ENCODE data around the gene PTGFRN.
A peak's percentile ranks its signal among the peaks of the same experiment; 100 is the strongest.

Gene PTGFRN

GRCh38 chr1:116878804-116879477 is 30.8 kb upstream of the PTGFRN start:
- H3K27me3 ChIP-seq (ENCODE audit: low read depth) = no peaks in the 10 kb centered on the region
- peak overlapping the region; percentile 21 for H3K4me3 ChIP-seq
- peak; percentile 73 to 84 for DNase-seq (ENCODE audit: low spot score in 2 of 2)
- no peaks in the 10 kb centered on the region for H3K9me3 ChIP-seq
- H3K36me3 ChIP-seq (replicated peaks) = no peaks in the 10 kb centered on the region
- in situ Hi-C loops (cut with MboI; ENCODE audit: low sequenced_read_pairs) = no loop called here
- H3K4me1 ChIP-seq = peaks cover 28% of the 10 kb centered on the region

GRCh38 chr1:116879478-116880133 is 30.1 kb upstream of the PTGFRN start:
- Histone ChIP-seq H3K4me3 (no peak overlapping the region), H3K4me1 (peaks cover 28% of the 10 kb centered on the region), H3K9me3 (no peaks in the 10 kb centered on the region), H3K36me3 (replicated peaks) (no peaks in the 10 kb centered on the region), H3K27me3 (ENCODE audit: low read depth) (no peaks in the 10 kb centered on the region)
- no peak for DNase-seq (ENCODE audit: low spot score in 2 of 2)
- in situ Hi-C loops (cut with MboI; ENCODE audit: low sequenced_read_pairs) = no loop called here

- Histone ChIP-seq H3K27me3 (ENCODE audit: low read depth) (no peaks in the 10 kb centered on the region), H3K4me1 (peaks cover 28% of the 10 kb centered on the region), H3K36me3 (replicated peaks) (no peaks in the 10 kb centered on the region), H3K4me3 (no peak overlapping the region), H3K9me3 (no peaks in the 10 kb centered on the region)
- DNase-seq (ENCODE audit: low spot score in 2 of 2) = no peak
- in situ Hi-C loops (cut with MboI; ENCODE audit: low sequenced_read_pairs) = no loop called here
Measured at GRCh38 chr1:116880917-116881316, 28.8 kb upstream of the PTGFRN start.

- H3K4me3 ChIP-seq = no peak overlapping the region
- no peaks in the 10 kb centered on the region for H3K27me3 ChIP-seq (ENCODE audit: low read depth)
- H3K36me3 ChIP-seq (replicated peaks) = no peaks in the 10 kb centered on the region
- no peaks in the 10 kb centered on the region for H3K9me3 ChIP-seq
- peak; percentile 44 to 52 for DNase-seq (ENCODE audit: low spot score in 2 of 2)
- H3K4me1 ChIP-seq = peaks cover 24% of the 10 kb centered on the region
- in situ Hi-C loops (cut with MboI; ENCODE audit: low sequenced_read_pairs) = no loop called here
Measured at GRCh38 chr1:116881879-116882520, 27.7 kb upstream of the PTGFRN start.

GRCh38 chr1:116882866-116883265 is 26.9 kb upstream of the PTGFRN start:
- Histone ChIP-seq H3K36me3 (replicated peaks) (no peaks in the 10 kb centered on the region), H3K27me3 (ENCODE audit: low read depth) (no peaks in the 10 kb centered on the region), H3K4me3 (no peak overlapping the region), H3K9me3 (no peaks in the 10 kb centered on the region; the same call in 1 of the 2 replicates), H3K4me1 (peaks cover 16% of the 10 kb centered on the region)
- no peak for DNase-seq (ENCODE audit: low spot score in 2 of 2)
- in situ Hi-C loops (cut with MboI; ENCODE audit: low sequenced_read_pairs) = no loop called here

GRCh38 chr1:116886291-116886878 is 23.3 kb upstream of the PTGFRN start:
- Histone ChIP-seq H3K4me3 (no peak overlapping the region), H3K9me3 (no peaks in the 10 kb centered on the region; the same call in 1 of the 2 replicates), H3K36me3 (replicated peaks) (no peaks in the 10 kb centered on the region), H3K27me3 (ENCODE audit: low read depth) (no peaks in the 10 kb centered on the region), H3K4me1 (no peaks in the 10 kb centered on the region)
- in situ Hi-C loops (cut with MboI; ENCODE audit: low sequenced_read_pairs) = no loop called here
- DNase-seq (ENCODE audit: low spot score in 2 of 2) = no peak

- in situ Hi-C loops (cut with MboI; ENCODE audit: low sequenced_read_pairs) = no loop called here
- no peaks in the 10 kb centered on the region for H3K27me3 ChIP-seq (ENCODE audit: low read depth)
- no peaks in the 10 kb centered on the region for H3K36me3 ChIP-seq (replicated peaks)
- DNase-seq (ENCODE audit: low spot score in 2 of 2) = no peak
- peaks cover 4% of the 10 kb centered on the region; the same call in 1 of the 2 replicates for H3K4me1 ChIP-seq
- no peaks in the 10 kb centered on the region; the same call in 1 of the 2 replicates for H3K9me3 ChIP-seq
- H3K4me3 ChIP-seq = no peak overlapping the region
Measured at GRCh38 chr1:116887212-116887611, 22.5 kb upstream of the PTGFRN start.

- in situ Hi-C loops (cut with MboI; ENCODE audit: low sequenced_read_pairs) = no loop called here
- Histone ChIP-seq H3K27me3 (ENCODE audit: low read depth) (no peaks in the 10 kb centered on the region), H3K4me3 (no peak overlapping the region), H3K9me3 (no peaks in the 10 kb centered on the region; the same call in 1 of the 2 replicates), H3K4me1 (peaks cover 4% of the 10 kb centered on the region; the same call in 1 of the 2 replicates), H3K36me3 (replicated peaks) (no peaks in the 10 kb centered on the region)
- no peak for DNase-seq (ENCODE audit: low spot score in 2 of 2)
Measured at GRCh38 chr1:116889380-116889779, 20.3 kb upstream of the PTGFRN start.

GRCh38 chr1:116891396-116892079 is 18.2 kb upstream of the PTGFRN start:
- no peaks in the 10 kb centered on the region for H3K36me3 ChIP-seq (replicated peaks)
- peaks cover 4% of the 10 kb centered on the region; the same call in 1 of the 2 replicates for H3K4me1 ChIP-seq
- no peaks in the 10 kb centered on the region for H3K27me3 ChIP-seq (ENCODE audit: low read depth)
- peak; percentile 40 to 51 for DNase-seq (ENCODE audit: low spot score in 2 of 2)
- H3K4me3 ChIP-seq = no peak overlapping the region
- in situ Hi-C loops (cut with MboI; ENCODE audit: low sequenced_read_pairs) = no loop called here
- H3K9me3 ChIP-seq = no peaks in the 10 kb centered on the region; the same call in 1 of the 2 replicates

GRCh38 chr1:116895073-116895472 is 14.6 kb upstream of the PTGFRN start:
- no peak for DNase-seq (ENCODE audit: low spot score in 2 of 2)
- in situ Hi-C loops (cut with MboI; ENCODE audit: low sequenced_read_pairs) = no loop called here
- Histone ChIP-seq H3K4me1 (peaks cover 4% of the 10 kb centered on the region; the same call in 1 of the 2 replicates), H3K4me3 (no peak overlapping the region), H3K27me3 (ENCODE audit: low read depth) (no peaks in the 10 kb centered on the region; the same call in 1 of the 2 replicates), H3K36me3 (replicated peaks) (no peaks in the 10 kb centered on the region), H3K9me3 (no peaks in the 10 kb centered on the region)

GRCh38 chr1:116899529-116899928 is 10.2 kb upstream of the PTGFRN start:
- no peak overlapping the region for H3K4me3 ChIP-seq
- peaks cover 17% of the 10 kb centered on the region for H3K4me1 ChIP-seq
- no peaks in the 10 kb centered on the region; the same call in 1 of the 2 replicates for H3K27me3 ChIP-seq (ENCODE audit: low read depth)
- no peak for DNase-seq (ENCODE audit: low spot score in 2 of 2)
- no peaks in the 10 kb centered on the region for H3K36me3 ChIP-seq (replicated peaks)
- H3K9me3 ChIP-seq = no peaks in the 10 kb centered on the region
- in situ Hi-C loops (cut with MboI; ENCODE audit: low sequenced_read_pairs) = no loop called here

GRCh38 chr1:116900471-116901365 is 9.0 kb upstream of the PTGFRN start:
- H3K9me3 ChIP-seq = no peaks in the 10 kb centered on the region
- no peak for DNase-seq (ENCODE audit: low spot score in 2 of 2)
- H3K4me1 ChIP-seq = peaks cover 17% of the 10 kb centered on the region
- no peaks in the 10 kb centered on the region; the same call in 1 of the 2 replicates for H3K27me3 ChIP-seq (ENCODE audit: low read depth)
- H3K4me3 ChIP-seq = no peak overlapping the region
- no peaks in the 10 kb centered on the region for H3K36me3 ChIP-seq (replicated peaks)
- in situ Hi-C loops (cut with MboI; ENCODE audit: low sequenced_read_pairs) = no loop called here

All from HAP-1 (cell line).